ENCODE results near the gene KIN. TPM values are rescaled to one million over a fixed set of nuclear protein-coding genes. Genes with fewer than 3 reads are reported as not detected.

The KIN gene
- total RNA-seq, 1 donor from 2014 or later: 19.2 TPM

DNA sequence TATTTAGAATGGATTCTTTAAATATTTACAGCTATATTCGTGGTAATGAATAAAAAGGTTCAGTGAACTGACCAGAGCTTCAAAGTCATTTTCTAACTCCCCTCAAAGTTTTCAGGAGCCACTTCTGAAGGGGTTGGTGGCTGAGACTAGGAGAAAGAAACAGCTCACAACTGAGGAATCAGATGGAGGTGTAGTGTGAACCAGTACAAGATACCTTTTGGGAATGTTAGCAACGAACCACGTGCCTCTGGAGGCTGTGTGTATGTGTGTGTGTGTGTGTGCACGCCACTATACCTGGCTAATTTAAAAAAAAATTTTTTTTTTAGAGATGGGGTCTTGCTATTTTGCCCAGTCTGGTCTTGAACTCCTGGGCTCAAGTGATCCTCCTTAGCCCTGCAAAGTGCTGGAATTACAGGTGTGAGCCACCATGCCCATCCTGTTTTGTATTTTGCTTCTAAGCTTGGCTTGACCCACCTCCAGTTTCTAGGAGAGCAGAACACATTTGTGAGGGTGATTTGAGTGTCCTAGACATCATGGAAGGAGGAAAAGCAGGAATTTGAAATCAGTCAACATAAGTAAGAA is 21.0 kb upstream of the KIN start:
- no peaks in the 10 kb centered on the region for H3K9me3 Mint-ChIP-seq
- peaks cover 18% of the 10 kb centered on the region for H3K36me3 Mint-ChIP-seq
- H3K27ac Mint-ChIP-seq: no peak overlapping the region
- H3K4me1 Mint-ChIP-seq: no peaks in the 10 kb centered on the region
- H3K27me3 Mint-ChIP-seq (ENCODE audit: low read depth): peaks cover 7% of the 10 kb centered on the region
- DNase-seq (ENCODE audit: low spot score in 2 of 2, unreplicated experiment in 2 of 2): no peak
- no peak overlapping the region for H3K4me3 Mint-ChIP-seq
- TF ChIP-seq, protein P1, sequence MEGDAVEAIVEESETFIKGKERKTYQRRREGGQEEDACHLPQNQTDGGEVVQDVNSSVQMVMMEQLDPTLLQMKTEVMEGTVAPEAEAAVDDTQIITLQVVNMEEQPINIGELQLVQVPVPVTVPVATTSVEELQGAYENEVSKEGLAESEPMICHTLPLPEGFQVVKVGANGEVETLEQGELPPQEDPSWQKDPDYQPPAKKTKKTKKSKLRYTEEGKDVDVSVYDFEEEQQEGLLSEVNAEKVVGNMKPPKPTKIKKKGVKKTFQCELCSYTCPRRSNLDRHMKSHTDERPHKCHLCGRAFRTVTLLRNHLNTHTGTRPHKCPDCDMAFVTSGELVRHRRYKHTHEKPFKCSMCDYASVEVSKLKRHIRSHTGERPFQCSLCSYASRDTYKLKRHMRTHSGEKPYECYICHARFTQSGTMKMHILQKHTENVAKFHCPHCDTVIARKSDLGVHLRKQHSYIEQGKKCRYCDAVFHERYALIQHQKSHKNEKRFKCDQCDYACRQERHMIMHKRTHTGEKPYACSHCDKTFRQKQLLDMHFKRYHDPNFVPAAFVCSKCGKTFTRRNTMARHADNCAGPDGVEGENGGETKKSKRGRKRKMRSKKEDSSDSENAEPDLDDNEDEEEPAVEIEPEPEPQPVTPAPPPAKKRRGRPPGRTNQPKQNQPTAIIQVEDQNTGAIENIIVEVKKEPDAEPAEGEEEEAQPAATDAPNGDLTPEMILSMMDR (IDR thresholded peaks at IDR 0.05; ENCODE audit: unreplicated experiment): no peak

DNA sequence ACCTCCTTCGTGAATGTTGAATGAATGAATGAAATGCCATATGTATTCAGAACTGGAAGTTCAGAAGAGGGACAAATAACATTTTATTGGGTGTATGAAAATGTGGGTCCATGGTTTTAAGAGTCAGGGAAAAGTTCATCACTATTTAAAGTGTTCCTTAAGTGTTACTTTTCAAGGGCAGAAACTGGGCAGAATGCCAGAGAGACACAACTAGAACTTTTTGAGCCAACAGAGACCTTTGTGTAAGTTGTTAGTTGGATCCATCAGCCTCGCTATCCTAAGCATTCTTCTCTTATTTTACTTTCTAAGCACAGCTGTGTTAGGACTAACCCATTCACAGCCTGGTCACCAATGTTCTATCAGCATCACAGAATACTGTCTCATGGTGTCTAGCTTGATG is 16.9 kb upstream of the KIN start:
- no peak overlapping the region for H3K4me3 Mint-ChIP-seq
- no peaks in the 10 kb centered on the region for H3K9me3 Mint-ChIP-seq
- H3K36me3 Mint-ChIP-seq: peaks cover 41% of the 10 kb centered on the region
- H3K27me3 Mint-ChIP-seq (ENCODE audit: low read depth): no peaks in the 10 kb centered on the region
- DNase-seq (ENCODE audit: low spot score in 2 of 2, unreplicated experiment in 2 of 2): no peak
- no peak overlapping the region for H3K27ac Mint-ChIP-seq
- TF ChIP-seq, protein P1 (IDR thresholded peaks at IDR 0.05; ENCODE audit: unreplicated experiment): no peak
- no peaks in the 10 kb centered on the region for H3K4me1 Mint-ChIP-seq

DNA sequence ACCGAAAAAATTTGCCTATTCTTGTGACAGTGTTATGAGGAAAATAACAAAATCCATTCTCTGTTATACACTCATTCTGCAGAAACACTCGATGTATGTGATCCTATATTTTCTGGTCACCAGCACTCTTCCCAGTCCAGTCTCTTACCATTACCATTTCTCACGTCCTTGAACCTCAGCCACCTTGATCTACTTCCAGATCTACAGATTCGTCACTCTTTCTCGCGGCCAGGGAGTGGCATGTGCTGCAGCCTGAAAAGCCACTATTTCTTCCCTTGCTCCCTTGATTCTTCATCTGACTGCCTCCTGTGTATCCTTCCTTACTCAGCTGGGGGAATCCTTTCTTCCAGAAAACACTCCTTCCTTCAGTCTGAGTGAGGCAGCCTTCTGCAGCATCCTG is 16.4 kb upstream of the KIN start:
- no peaks in the 10 kb centered on the region for H3K9me3 Mint-ChIP-seq
- no peak overlapping the region for H3K27ac Mint-ChIP-seq
- TF ChIP-seq, protein P1 (IDR thresholded peaks at IDR 0.05; ENCODE audit: unreplicated experiment): no peak
- H3K4me3 Mint-ChIP-seq: no peak overlapping the region
- H3K4me1 Mint-ChIP-seq: no peaks in the 10 kb centered on the region
- H3K27me3 Mint-ChIP-seq (ENCODE audit: low read depth): no peaks in the 10 kb centered on the region
- DNase-seq (ENCODE audit: low spot score in 2 of 2, unreplicated experiment in 2 of 2): no peak
- H3K36me3 Mint-ChIP-seq: peaks cover 44% of the 10 kb centered on the region

DNA sequence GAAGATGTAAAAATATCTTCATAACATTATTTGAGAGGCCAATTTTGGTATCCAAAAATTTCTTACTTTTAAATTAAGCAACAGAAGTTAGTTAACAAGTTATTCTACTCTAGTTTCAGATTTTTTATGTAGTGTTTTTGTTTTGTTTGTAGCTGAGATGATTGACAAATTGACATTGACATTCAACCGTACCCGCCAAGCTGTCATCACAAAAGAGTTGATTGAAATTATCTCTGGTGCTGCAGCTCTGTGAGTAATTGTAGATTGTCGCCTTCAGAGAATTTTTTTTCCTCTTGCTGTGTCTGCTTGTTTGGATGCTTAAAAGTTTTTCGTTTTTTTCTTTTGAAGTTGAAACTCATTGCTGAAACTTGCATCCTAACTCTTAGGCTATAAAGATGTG is 14.8 kb upstream of the KIN start:
- Mint-ChIP-seq H3K4me1 (no peaks in the 10 kb centered on the region), H3K36me3 (peaks cover 44% of the 10 kb centered on the region), H3K27ac (no peak overlapping the region), H3K9me3 (no peaks in the 10 kb centered on the region), H3K4me3 (no peak overlapping the region), H3K27me3 (ENCODE audit: low read depth) (no peaks in the 10 kb centered on the region)
- TF ChIP-seq, protein P1 (IDR thresholded peaks at IDR 0.05; ENCODE audit: unreplicated experiment): no peak
- no peak for DNase-seq (ENCODE audit: low spot score in 2 of 2, unreplicated experiment in 2 of 2)

DNA sequence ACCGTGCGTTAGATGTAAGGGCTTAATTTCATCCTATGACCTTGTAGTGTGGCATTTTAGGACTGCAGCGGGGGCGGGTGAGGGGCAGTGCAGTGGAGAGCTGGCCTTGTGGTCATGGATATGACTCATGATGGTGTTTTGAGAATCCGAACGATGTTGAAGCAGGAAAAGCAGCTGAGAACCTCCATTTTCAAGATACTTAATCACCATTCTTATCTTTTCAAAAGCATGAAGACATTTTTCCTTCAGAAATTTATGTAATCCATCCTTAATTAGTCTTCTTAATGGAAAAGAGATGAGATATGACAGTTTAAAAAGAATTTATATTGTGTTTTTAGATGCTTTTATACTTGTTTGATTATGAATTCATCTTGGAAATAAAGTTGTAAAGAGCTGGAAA is 9.8 kb upstream of the KIN start:
- TF ChIP-seq, protein P1 (IDR thresholded peaks at IDR 0.05; ENCODE audit: unreplicated experiment): no peak
- no peaks in the 10 kb centered on the region for H3K27me3 Mint-ChIP-seq (ENCODE audit: low read depth)
- H3K4me1 Mint-ChIP-seq: peaks cover 12% of the 10 kb centered on the region
- H3K36me3 Mint-ChIP-seq: peaks cover 46% of the 10 kb centered on the region
- no peaks in the 10 kb centered on the region for H3K9me3 Mint-ChIP-seq
- H3K27ac Mint-ChIP-seq: peak overlapping the region; percentile 47
- no peak for DNase-seq (ENCODE audit: low spot score in 2 of 2, unreplicated experiment in 2 of 2)
- no peak overlapping the region for H3K4me3 Mint-ChIP-seq

DNA sequence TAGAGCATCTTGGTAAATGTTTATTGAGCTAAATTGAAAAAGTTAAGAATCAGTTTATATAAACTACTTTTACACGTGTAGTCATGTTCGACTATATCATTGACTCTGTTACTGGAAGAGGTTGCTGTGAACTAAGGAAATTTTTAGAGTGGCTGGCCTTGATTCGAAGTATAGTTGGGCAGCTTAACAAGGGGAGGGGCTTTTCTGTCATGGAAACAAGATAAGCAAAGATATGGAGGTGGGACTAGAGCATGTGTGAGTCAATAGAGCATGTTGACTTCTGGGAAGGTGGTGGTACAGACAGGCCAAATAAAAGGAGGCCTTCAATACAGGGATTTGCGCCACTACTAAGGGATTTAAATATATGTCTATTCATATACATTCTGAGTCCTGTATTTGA is 7.8 kb upstream of the KIN start:
- TF ChIP-seq, protein P1 (IDR thresholded peaks at IDR 0.05; ENCODE audit: unreplicated experiment): no peak
- no peaks in the 10 kb centered on the region for H3K9me3 Mint-ChIP-seq
- H3K4me1 Mint-ChIP-seq: peaks cover 14% of the 10 kb centered on the region
- H3K27ac Mint-ChIP-seq: no peak overlapping the region
- no peaks in the 10 kb centered on the region for H3K27me3 Mint-ChIP-seq (ENCODE audit: low read depth)
- H3K36me3 Mint-ChIP-seq: peaks cover 43% of the 10 kb centered on the region
- DNase-seq (ENCODE audit: low spot score in 2 of 2, unreplicated experiment in 2 of 2): no peak
- H3K4me3 Mint-ChIP-seq: no peak overlapping the region
